ENCODE results near the gene DIPK1C. TPM values are rescaled to one million over a fixed set of nuclear protein-coding genes. Genes with fewer than 3 reads are reported as not detected.

DIPK1C gene
- total RNA-seq, 4 donors from 2014 or later, result 0.17 to 0.50 (median 0.45) TPM; not detected in 1

- Histone ChIP-seq H3K36me3 (no peaks in the 10 kb centered on the region), H3K27me3 (no peaks in the 10 kb centered on the region), H3K9me3 (no peaks in the 10 kb centered on the region), H3K27ac (replicated peaks in 1 of 4) (peak overlapping the region in 2 of 4 donors; percentile 28 to 48), H3K4me1 (peaks cover 0 to 24% (median 15%) of the 10 kb centered on the region in 4 donors), H3K4me3 (no peak overlapping the region)
- no peak for DNase-seq (ENCODE audit: extremely low spot score)
- intact Hi-C loops (cut with DNase I), result no loop called here
- TF ChIP-seq POLR2AphosphoS5 (IDR thresholded peaks at IDR 0.05) (no peak), CTCF (IDR thresholded peaks at IDR 0.05) (no peak), EP300 (IDR thresholded peaks at IDR 0.05) (no peak), POLR2A (IDR thresholded peaks at IDR 0.05; ENCODE audit: low read depth) (no peak)
- WGBS, result 67% methylated on average over 8 of the region's 9 CpGs
Measured at GRCh38 chr18:74395648-74396154, 61.4 kb downstream of the DIPK1C start.

GRCh38 chr18:74395006-74395405, 62.1 kb downstream of the DIPK1C start:
- H3K9me3 ChIP-seq, result no peaks in the 10 kb centered on the region
- H3K27me3 ChIP-seq, result no peaks in the 10 kb centered on the region
- DNase-seq (ENCODE audit: extremely low spot score), result no peak
- TF ChIP-seq CTCF (IDR thresholded peaks at IDR 0.05) (no peak), POLR2AphosphoS5 (IDR thresholded peaks at IDR 0.05) (no peak), EP300 (IDR thresholded peaks at IDR 0.05) (no peak), POLR2A (IDR thresholded peaks at IDR 0.05; ENCODE audit: low read depth) (no peak)
- intact Hi-C loops (cut with DNase I), result no loop called here
- H3K27ac ChIP-seq (replicated peaks in 1 of 4), result no peak overlapping the region
- H3K36me3 ChIP-seq, result no peaks in the 10 kb centered on the region
- H3K4me1 ChIP-seq, result peaks cover 0 to 24% (median 15%) of the 10 kb centered on the region in 4 donors
- 84% methylated on average over 7 of the region's 7 CpGs for WGBS
- no peak overlapping the region for H3K4me3 ChIP-seq

- H3K4me1 ChIP-seq, result peaks cover 0 to 13% (median 11%) of the 10 kb centered on the region in 4 donors
- H3K36me3 ChIP-seq, result no peaks in the 10 kb centered on the region
- H3K27ac ChIP-seq (replicated peaks in 1 of 4), result no peak overlapping the region
- peaks cover 0 to 9% (median 0%) of the 10 kb centered on the region in 4 donors for H3K27me3 ChIP-seq
- TF ChIP-seq POLR2A (IDR thresholded peaks at IDR 0.05; ENCODE audit: low read depth) (no peak), CTCF (IDR thresholded peaks at IDR 0.05) (no peak), POLR2AphosphoS5 (IDR thresholded peaks at IDR 0.05) (no peak), EP300 (IDR thresholded peaks at IDR 0.05) (no peak)
- H3K4me3 ChIP-seq, result no peak overlapping the region
- H3K9me3 ChIP-seq, result no peaks in the 10 kb centered on the region
- intact Hi-C loops (cut with DNase I), result no loop called here
- WGBS, result 91% methylated on average over 4 of the region's 4 CpGs
- DNase-seq (ENCODE audit: extremely low spot score), result no peak
Measured at GRCh38 chr18:74392323-74392722, 64.8 kb downstream of the DIPK1C start.

- Histone ChIP-seq H3K9me3 (no peaks in the 10 kb centered on the region), H3K27me3 (peaks cover 0 to 9% (median 0%) of the 10 kb centered on the region in 4 donors), H3K4me1 (peaks cover 0 to 6% (median 3%) of the 10 kb centered on the region in 4 donors), H3K4me3 (no peak overlapping the region), H3K36me3 (no peaks in the 10 kb centered on the region), H3K27ac (replicated peaks in 1 of 4) (no peak overlapping the region)
- intact Hi-C loops (cut with DNase I), result no loop called here
- WGBS, result 79% methylated on average over 3 of the region's 3 CpGs
- no peak for DNase-seq (ENCODE audit: extremely low spot score)
- TF ChIP-seq POLR2AphosphoS5 (IDR thresholded peaks at IDR 0.05) (no peak), EP300 (IDR thresholded peaks at IDR 0.05) (no peak), POLR2A (IDR thresholded peaks at IDR 0.05; ENCODE audit: low read depth) (no peak), CTCF (IDR thresholded peaks at IDR 0.05) (no peak)
Measured at GRCh38 chr18:74390900-74391299, 66.2 kb downstream of the DIPK1C start.

GRCh38 chr18:74389991-74390390, 67.1 kb downstream of the DIPK1C start:
- TF ChIP-seq POLR2AphosphoS5 (IDR thresholded peaks at IDR 0.05) (no peak), CTCF (IDR thresholded peaks at IDR 0.05) (no peak), EP300 (IDR thresholded peaks at IDR 0.05) (no peak), POLR2A (IDR thresholded peaks at IDR 0.05; ENCODE audit: low read depth) (no peak)
- intact Hi-C loops (cut with DNase I), result no loop called here
- WGBS, result 98% methylated on average over 18 of the region's 20 CpGs

More at GRCh38 chr18:74389991-74390390, 67.1 kb downstream of the DIPK1C start:
- DNase-seq (ENCODE audit: extremely low spot score), result no peak
- Histone ChIP-seq H3K4me3 (no peak overlapping the region), H3K9me3 (no peaks in the 10 kb centered on the region), H3K27me3 (peaks cover 0 to 9% (median 0%) of the 10 kb centered on the region in 4 donors), H3K36me3 (no peaks in the 10 kb centered on the region), H3K27ac (replicated peaks in 1 of 4) (no peak overlapping the region), H3K4me1 (peaks cover 0 to 4% (median 0%) of the 10 kb centered on the region in 4 donors)

Data from esophagus muscularis mucosa (tissue), 4 donors.